AG04450 (cell line): ENCODE results near the gene WASHC2C. TPM values are rescaled to one million over a fixed set of nuclear protein-coding genes. Genes with fewer than 3 reads are reported as not detected.
"Not testable (repeated sequence)": the region's sequence is repeated elsewhere in the genome, so short reads cannot be mapped to it uniquely, and the experiment has no call there.

ENCODE experiments used
- CTCF ChIA-PET: fragments of 300-600, 350-600 bp; formaldehyde crosslinking; extraction: SDS; loops from one replicate; lab custom pipeline; 2022; ENCODE audit warnings: antibody characterized with exemption, inconsistent platforms; lab: Charles Lee
- POLR2A ChIA-PET: fragments of 350-600 bp; formaldehyde crosslinking; extraction: SDS; loops from one replicate; lab custom pipeline; 2021; ENCODE audit warnings: antibody characterized with exemption, inconsistent platforms; lab: Yijun Ruan, JAX
- DNase-seq: peaks from one replicate; pipeline ENCODE4 v3.0.0-alpha.2; 2011; ENCODE audit warnings: low read depth, low spot score
- H3K27ac ChIP-seq: one replicate; pipeline ENCODE4 v1.5.1; 2012; ENCODE audit warnings: low read depth, low read length, control low read depth
- H3K27me3 ChIP-seq: one replicate; pipeline ENCODE4 v1.6.0; 2012; ENCODE audit warnings: low read length; ENCODE audit not compliant: control insufficient read depth, insufficient read depth
- H3K4me3 ChIP-seq: 2 replicates; pipeline ENCODE4 v1.5.1; 2011; ENCODE audit warnings: mild to moderate bottlenecking, low read depth, low read length, control low read depth
- H3K9me3 ChIP-seq: 2 replicates; pipeline ENCODE4 v1.5.1; 2012; ENCODE audit warnings: low read length; ENCODE audit not compliant: control insufficient read depth, insufficient read depth
- CTCF ChIP-seq: IDR thresholded peaks from 2 replicates; pipeline ENCODE4 v1.5.1; 2011; ENCODE audit warnings: low read depth, low read length, control low read depth, inconsistent platforms
- polyA plus RNA-seq: library from polyadenylated mRNA; depleted of rRNA; stranded (reverse); fragments of >200 nt; gene quantifications from 2 replicates; pipeline ENCODE4 v1.2.3, GENCODE V29; 2011; rRNA removed
- small RNA-seq: library from RNA; depleted of rRNA; stranded (forward); fragments of <200 nt; gene quantifications from one replicate; pipeline ENCODE3, GENCODE V24; 2012; ENCODE audit warnings: low read depth; ENCODE audit not compliant: insufficient read length

WASHC2C gene
- polyA plus RNA-seq, 1 experiment: 62.3 TPM

GRCh38 chr10:45819552-45819951, 92.5 kb downstream of the WASHC2C start:
- DNase-seq: no peak
- ChIA-PET POLR2A (no interaction called here), CTCF (no interaction called here)
- Histone ChIP-seq H3K4me3 (no peak overlapping the region), H3K27ac (no peak overlapping the region), H3K9me3 (peaks cover 15% of the 10 kb centered on the region), H3K27me3 (no peaks in the 10 kb centered on the region)
- TF ChIP-seq CTCF: no peak

GRCh38 chr10:45820107-45820830, 93.2 kb downstream of the WASHC2C start:
- CTCF ChIA-PET, H3K27me3 ChIP-seq, H3K4me3 ChIP-seq, DNase-seq, H3K27ac ChIP-seq, POLR2A ChIA-PET: not testable (repeated sequence)
- H3K9me3 ChIP-seq: peaks cover 15% of the 10 kb centered on the region

GRCh38 chr10:45822918-45823317, 95.9 kb downstream of the WASHC2C start:
- CTCF ChIA-PET, DNase-seq, H3K27me3 ChIP-seq, H3K4me3 ChIP-seq, H3K27ac ChIP-seq, H3K9me3 ChIP-seq, POLR2A ChIA-PET: not testable (repeated sequence)

Small RNA genes lying within 50 kb of the gene (small RNA-seq; reads per million reads assigned to genes)
- gene AC012044.1: not detected

Other genes with a start within 250 kb of the WASHC2C start
- gene ZFAND4, start 54.5 kb upstream of the WASHC2C start, polyA plus RNA-seq: 3.4 and 4.1 TPM in 2 replicates
- 9.2 and 13.0 TPM in 2 replicates for gene AGAP4, start 120.2 kb downstream of the WASHC2C start, polyA plus RNA-seq
- 113 and 137 TPM in 2 replicates for gene TIMM23, start 245.2 kb downstream of the WASHC2C start, polyA plus RNA-seq